HCT116 (cell line): ENCODE measurements around the gene SBNO2. TPM values are rescaled to one million over a fixed set of nuclear protein-coding genes. Genes with fewer than 3 reads are reported as not detected.

Source experiments
- ATAC-seq: fragments of 200-7000 bp; cut with Tn5 transposase; 2 replicates; pipeline ENCODE4 v1.9.1; 2020; ENCODE audit warnings: mild to moderate bottlenecking, moderate library complexity
- BruUV-seq: library from RNA; stranded (reverse); fragments of 400-500 nt; replicated peaks from 2 replicates; lab custom pipeline; 2021; lab: Mats Ljungman, UMichigan
- CTCF ChIA-PET: fragments of 300-600 bp; sonication (Branson Sonifier 250); formaldehyde crosslinking; loops from one replicate; lab custom pipeline; 2021; ENCODE audit warnings: antibody characterized with exemption; lab: Charles Lee
- POLR2A ChIA-PET: fragments of 300-600, 350-600 bp; sonication (Branson Sonifier 250); formaldehyde crosslinking; loops from one replicate; lab custom pipeline; 2021; ENCODE audit warnings: antibody characterized with exemption; lab: Charles Lee
- RAD21 ChIA-PET, 2 experiments: fragments of 300-600 bp; sonication (Branson Sonifier 250); formaldehyde crosslinking; loops; one replicate each; lab custom pipeline; 2023; ENCODE audit warnings: low total read pairs in 2 of 2; ENCODE audit not compliant: uncharacterized antibody in 2 of 2, unreplicated experiment in 2 of 2, low non-redundant PET in 1 of 2; lab: Charles Lee
- DNase-seq: peaks from one replicate; pipeline ENCODE4 v3.0.0-alpha.2; 2010; ENCODE audit warnings: low read depth, low spot score
- H2AFZ ChIP-seq: fragments of 200-600 bp; shearing (Covaris generic), sonication (generic); 2 replicates; pipeline ENCODE4 v1.6.1; 2017; ENCODE audit warnings: low read depth, mixed run types, mixed read lengths, antibody characterized with exemption, low read length; ENCODE audit not compliant: poor library complexity, severe bottlenecking
- H3K27ac ChIP-seq: 2 replicates; pipeline ENCODE4 v1.5.1; 2012; ENCODE audit warnings: low read depth, low read length
- H3K27me3 ChIP-seq: fragments of 200-600 bp; sonication (generic); 2 replicates; pipeline ENCODE4 v1.6.1; 2016; ENCODE audit warnings: mixed run types, low read length, mixed read lengths; ENCODE audit not compliant: insufficient read depth
- H3K36me3 ChIP-seq, 2 experiments: fragments of 200-500 bp in 1 of 2; fragments of 200-600 bp in 1 of 2; sonication (Bioruptor generic) in 1 of 2; sonication (generic) in 1 of 2; 2 replicates each; pipeline versions ENCODE4 v1.5.1 to v1.6.1; 2014 to 2016; ENCODE audit warnings: low read length in 2 of 2, inconsistent platforms in 1 of 2, mixed read lengths in 1 of 2, mixed run types in 1 of 2; ENCODE audit not compliant: insufficient read depth in 2 of 2, control insufficient read depth in 1 of 2
- H3K4me1 ChIP-seq, 2 experiments: fragments of 200-600 bp in 1 of 2; sonication (generic) in 1 of 2; 2 replicates each; pipeline versions ENCODE4 v1.5.1 to v1.6.1; 2012 to 2017; ENCODE audit warnings: low read length in 2 of 2, inconsistent platforms in 1 of 2, mild to moderate bottlenecking in 1 of 2, mixed read lengths in 1 of 2, mixed run types in 1 of 2, moderate library complexity in 1 of 2; ENCODE audit not compliant: insufficient read depth in 2 of 2, control insufficient read depth in 1 of 2
- H3K4me2 ChIP-seq: fragments of 200-600 bp; sonication (generic); 2 replicates; pipeline ENCODE4 v1.6.1; 2017; ENCODE audit warnings: mixed run types, low read length, mixed read lengths
- H3K4me3 ChIP-seq, 2 experiments: fragments of 200-600 bp in 1 of 2; sonication (generic) in 1 of 2; replicated peaks in 1 of 2; 2 replicates each; pipeline ENCODE4 v1.5.1; 2011 to 2016; ENCODE audit warnings: low read length in 2 of 2, control low read depth in 1 of 2, low read depth in 1 of 2, mild to moderate bottlenecking in 1 of 2, mixed read lengths in 1 of 2, mixed run types in 1 of 2
- H3K79me2 ChIP-seq: fragments of 200-600 bp; sonication (generic); 2 replicates; pipeline ENCODE4 v1.6.1; 2017; ENCODE audit warnings: mild to moderate bottlenecking, mixed run types, low read length, moderate library complexity, mixed read lengths; ENCODE audit not compliant: insufficient read depth
- H3K9ac ChIP-seq: fragments of 200-600 bp; sonication (generic); 2 replicates; pipeline ENCODE4 v1.6.1; 2016; ENCODE audit warnings: low read length, mixed read lengths
- H3K9me2 ChIP-seq: fragments of 200-600 bp; sonication (generic), shearing (Covaris generic); 2 replicates; pipeline ENCODE4 v1.6.1; 2017; ENCODE audit warnings: mixed run types, mild to moderate bottlenecking, moderate library complexity; ENCODE audit not compliant: insufficient read depth
- H3K9me3 ChIP-seq, 2 experiments: fragments of 200-500 bp in 1 of 2; fragments of 200-600 bp in 1 of 2; sonication (Bioruptor generic) in 1 of 2; sonication (generic) in 1 of 2; 2 replicates each; pipeline ENCODE4 v1.6.1; 2014 to 2017; ENCODE audit warnings: low read length in 2 of 2, mixed read lengths in 2 of 2, inconsistent platforms in 1 of 2, low read depth in 1 of 2, mild to moderate bottlenecking in 1 of 2, mixed run types in 1 of 2, moderate library complexity in 1 of 2; ENCODE audit not compliant: control insufficient read depth in 1 of 2, insufficient read depth in 1 of 2
- H4K20me1 ChIP-seq: fragments of 200-600 bp; sonication (generic), shearing (Covaris generic); 2 replicates; pipeline ENCODE4 v1.6.1; 2017; ENCODE audit warnings: mixed run types, mild to moderate bottlenecking, moderate library complexity; ENCODE audit not compliant: insufficient read depth
- CEBPB ChIP-seq: IDR thresholded peaks from 2 replicates; pipeline ENCODE4 v1.6.1; 2012; ENCODE audit warnings: low read depth
- CTCF ChIP-seq, 3 experiments: fragments of 200-600 bp in 1 of 3; sonication (generic) in 1 of 3; IDR thresholded peaks in 2 of 3; conservative IDR thresholded peaks in 1 of 3; 2 replicates each; pipeline ENCODE4 v1.5.1; 2012 to 2017; ENCODE audit warnings: low read depth in 2 of 3, low read length in 2 of 3, antibody characterized with exemption in 1 of 3, borderline replicate concordance in 1 of 3, control low read depth in 1 of 3, mild to moderate bottlenecking in 1 of 3, mixed read lengths in 1 of 3, mixed run types in 1 of 3, moderate library complexity in 1 of 3; ENCODE audit not compliant: insufficient read depth in 1 of 3
- EGR1 ChIP-seq: IDR thresholded peaks from 2 replicates; pipeline ENCODE4 v1.6.1; 2012; ENCODE audit warnings: low read depth
- EZH2 ChIP-seq: fragments of 200-600 bp; sonication (generic); IDR thresholded peaks from 2 replicates; pipeline ENCODE4 v1.6.1; 2017; ENCODE audit warnings: antibody characterized with exemption, mixed run types
- MAX ChIP-seq: IDR thresholded peaks from 2 replicates; pipeline ENCODE4 v1.6.1; 2012
- POLR2A ChIP-seq: IDR thresholded peaks from 2 replicates; pipeline ENCODE4 v1.7.0; 2011; ENCODE audit warnings: borderline replicate concordance; ENCODE audit not compliant: insufficient read depth, insufficient read length; ENCODE audit errors: extremely low read depth
- POLR2AphosphoS5 ChIP-seq: IDR thresholded peaks from 2 replicates; pipeline ENCODE4 v1.6.1; 2011; ENCODE audit warnings: mild to moderate bottlenecking, low read depth, low read length, moderate library complexity
- RAD21 ChIP-seq: IDR thresholded peaks from 2 replicates; pipeline ENCODE4 v1.6.1; 2012; ENCODE audit warnings: low read depth, mild to moderate bottlenecking
- SIN3A ChIP-seq: IDR thresholded peaks from 2 replicates; pipeline ENCODE4 v1.6.1; 2012; ENCODE audit warnings: low read depth
- SP1 ChIP-seq: IDR thresholded peaks from 2 replicates; pipeline ENCODE4 v1.6.1; 2012; ENCODE audit warnings: low read depth
- TCF7L2 ChIP-seq: IDR thresholded peaks from 2 replicates; pipeline ENCODE4 v1.7.0; 2011; ENCODE audit warnings: borderline replicate concordance, inconsistent platforms; ENCODE audit not compliant: insufficient read depth, insufficient read length; ENCODE audit errors: extremely low read depth
- intact Hi-C: fragments of 100-400 bp; cut with micrococcal nuclease; formaldehyde crosslinking; loops from 2 replicates; pipeline ENCODE4 v1.10.0; 2022
- total RNA-seq: library from RNA; stranded (reverse); gene quantifications from one replicate; pipeline ENCODE4 v1.2.1, GENCODE V29; 2021; ENCODE audit not compliant: unreplicated experiment

Gene SBNO2
- total RNA-seq, 1 experiment from 2014 or later: 66.4 TPM

- H3K79me2 ChIP-seq: peaks cover 24% of the 10 kb centered on the region; the same call in 1 of the 2 replicates
Measured at GRCh38 chr19:1135454-1135853, 38.6 kb downstream of the SBNO2 start.

More at GRCh38 chr19:1135454-1135853, 38.6 kb downstream of the SBNO2 start:
- intact Hi-C loops: no loop called here
- no peak overlapping the region for H3K4me2 ChIP-seq
- BruUV-seq: no TSS peak
- ATAC-seq (no peak), DNase-seq (no peak)
- H3K27ac ChIP-seq: no peak overlapping the region
- H3K9me3 ChIP-seq: no peaks in the 10 kb centered on the region
- RAD21 ChIA-PET: interaction anchor here in 1 of 2 experiments (0.7 kb wide), 1 partner anchor 185 kb away, joined by 3 read pairs; no protein-coding TSS in a partner anchor
- CTCF ChIA-PET: no interaction called here
- H3K9me2 ChIP-seq: no peaks in the 10 kb centered on the region
- H3K9ac ChIP-seq: no peak overlapping the region
- no peak overlapping the region for H3K4me3 ChIP-seq
- TF ChIP-seq CEBPB (no peak), POLR2A (no peak), RAD21 (no peak), EZH2 (no peak), CTCF (IDR thresholded peaks at IDR 0.05 in 2 of 3, conservative IDR thresholded peaks at IDR 0.05 in 1 of 3; ENCODE audit: borderline replicate concordance in 1 of 3, insufficient read depth in 1 of 3, low read depth in 2 of 3, low read length in 2 of 3) (no peak), TCF7L2 (no peak), MAX (no peak), SP1 (no peak), EGR1 (no peak), SIN3A (no peak), POLR2AphosphoS5 (no peak)
- H3K4me1 ChIP-seq: peaks cover 0 to 4% of the 10 kb centered on the region in 2 experiments; a peak in 1 of 4 replicates
- peaks cover 0 to 8% of the 10 kb centered on the region in 2 experiments; a peak in 1 of 4 replicates for H3K36me3 ChIP-seq
- no peaks in the 10 kb centered on the region for H3K27me3 ChIP-seq
- H4K20me1 ChIP-seq: no peaks in the 10 kb centered on the region
- no peak overlapping the region for H2AFZ ChIP-seq
- POLR2A ChIA-PET: no interaction called here
